Skeletal muscle satellite cell (primary cell): ENCODE measurements around the gene PTPN1.

Experiments
- H3K27me3 ChIP-seq: 2 replicates; pipeline ENCODE4 v1.7.0; 2013; ENCODE audit warnings: low read length; ENCODE audit not compliant: control insufficient read depth, insufficient read depth
- H3K36me3 ChIP-seq: 2 replicates; pipeline ENCODE4 v1.7.0; 2013; ENCODE audit warnings: mild to moderate bottlenecking, control low read depth, low read length; ENCODE audit not compliant: insufficient read depth
- H3K4me1 ChIP-seq: 2 replicates; pipeline ENCODE4 v1.7.0; 2013; ENCODE audit warnings: low read length; ENCODE audit not compliant: control insufficient read depth, insufficient read depth
- H3K4me2 ChIP-seq: 2 replicates; pipeline ENCODE4 v1.7.0; 2013; ENCODE audit warnings: mild to moderate bottlenecking, low read length
- H3K4me3 ChIP-seq: 2 replicates; pipeline ENCODE4 v1.7.0; 2013; ENCODE audit warnings: low read length
- H3K9ac ChIP-seq: 2 replicates; pipeline ENCODE4 v1.7.0; 2013; ENCODE audit warnings: mild to moderate bottlenecking, low read depth, low read length, moderate library complexity
- H3K9me3 ChIP-seq: replicated peaks from 2 replicates; pipeline ENCODE4 v1.7.0; 2013; ENCODE audit warnings: mild to moderate bottlenecking, control low read depth, low read length

PTPN1 gene

GRCh38 chr20:50621068-50621665, 111.0 kb downstream of the PTPN1 start:
- H3K4me1 ChIP-seq: no peaks in the 10 kb centered on the region
- no peak overlapping the region for H3K4me2 ChIP-seq
- H3K36me3 ChIP-seq: no peaks in the 10 kb centered on the region
- H3K27me3 ChIP-seq: peaks cover 14% of the 10 kb centered on the region
- peaks cover 8% of the 10 kb centered on the region for H3K9me3 ChIP-seq
- no peak overlapping the region for H3K4me3 ChIP-seq
- no peak overlapping the region for H3K9ac ChIP-seq

GRCh38 chr20:50624351-50625016, 114.3 kb downstream of the PTPN1 start:
- Histone ChIP-seq H3K4me2 (no peak overlapping the region), H3K4me1 (no peaks in the 10 kb centered on the region), H3K36me3 (no peaks in the 10 kb centered on the region), H3K9me3 (peaks cover 8% of the 10 kb centered on the region), H3K9ac (no peak overlapping the region), H3K27me3 (peaks cover 27% of the 10 kb centered on the region), H3K4me3 (no peak overlapping the region)

- H3K36me3 ChIP-seq: no peaks in the 10 kb centered on the region
- H3K4me3 ChIP-seq: no peak overlapping the region
- peaks cover 36% of the 10 kb centered on the region for H3K27me3 ChIP-seq
- no peaks in the 10 kb centered on the region for H3K4me1 ChIP-seq
- H3K4me2 ChIP-seq: no peak overlapping the region
- H3K9me3 ChIP-seq: peaks cover 3% of the 10 kb centered on the region
- H3K9ac ChIP-seq: no peak overlapping the region
These were observed 115.9 kb downstream of the PTPN1 start for GRCh38 chr20:50625986-50626677.

- no peak overlapping the region for H3K4me3 ChIP-seq
- no peak overlapping the region for H3K4me2 ChIP-seq
- no peaks in the 10 kb centered on the region for H3K36me3 ChIP-seq
- no peaks in the 10 kb centered on the region for H3K4me1 ChIP-seq
- peaks cover 40% of the 10 kb centered on the region for H3K27me3 ChIP-seq
- no peak overlapping the region for H3K9ac ChIP-seq
- no peaks in the 10 kb centered on the region for H3K9me3 ChIP-seq
These were observed 117.6 kb downstream of the PTPN1 start for GRCh38 chr20:50627747-50628146.

- H3K9ac ChIP-seq: no peak overlapping the region
- no peak overlapping the region for H3K4me2 ChIP-seq
- peaks cover 43% of the 10 kb centered on the region for H3K27me3 ChIP-seq
- no peaks in the 10 kb centered on the region for H3K4me1 ChIP-seq
- H3K9me3 ChIP-seq: no peaks in the 10 kb centered on the region
- H3K4me3 ChIP-seq: no peak overlapping the region
- no peaks in the 10 kb centered on the region for H3K36me3 ChIP-seq
These were observed 118.1 kb downstream of the PTPN1 start for GRCh38 chr20:50628332-50628731.

GRCh38 chr20:50628853-50629669, 118.9 kb downstream of the PTPN1 start:
- no peak overlapping the region for H3K4me3 ChIP-seq
- peaks cover 48% of the 10 kb centered on the region for H3K27me3 ChIP-seq
- H3K36me3 ChIP-seq: no peaks in the 10 kb centered on the region
- H3K9ac ChIP-seq: no peak overlapping the region
- no peaks in the 10 kb centered on the region for H3K4me1 ChIP-seq
- no peaks in the 10 kb centered on the region for H3K9me3 ChIP-seq
- H3K4me2 ChIP-seq: no peak overlapping the region

- H3K4me1 ChIP-seq: no peaks in the 10 kb centered on the region
- no peak overlapping the region for H3K4me3 ChIP-seq
- no peaks in the 10 kb centered on the region for H3K9me3 ChIP-seq
- H3K27me3 ChIP-seq: peaks cover 53% of the 10 kb centered on the region
- H3K9ac ChIP-seq: no peak overlapping the region
- no peaks in the 10 kb centered on the region for H3K36me3 ChIP-seq
- H3K4me2 ChIP-seq: no peak overlapping the region
These were observed 119.5 kb downstream of the PTPN1 start for GRCh38 chr20:50629670-50630045.

GRCh38 chr20:50630578-50631263, 120.5 kb downstream of the PTPN1 start:
- no peaks in the 10 kb centered on the region for H3K4me1 ChIP-seq

GRCh38 chr20:50632236-50632635, 122.1 kb downstream of the PTPN1 start:
- H3K9me3 ChIP-seq: no peaks in the 10 kb centered on the region
- no peak overlapping the region for H3K4me3 ChIP-seq
- no peak overlapping the region for H3K9ac ChIP-seq
- no peak overlapping the region for H3K4me2 ChIP-seq
- peaks cover 61% of the 10 kb centered on the region for H3K27me3 ChIP-seq
- no peaks in the 10 kb centered on the region for H3K4me1 ChIP-seq
- no peaks in the 10 kb centered on the region for H3K36me3 ChIP-seq

More at GRCh38 chr20:50630578-50631263, 120.5 kb downstream of the PTPN1 start:
- H3K4me2 ChIP-seq: no peak overlapping the region
- H3K27me3 ChIP-seq: peaks cover 60% of the 10 kb centered on the region
- H3K36me3 ChIP-seq: no peaks in the 10 kb centered on the region
- H3K9me3 ChIP-seq: no peaks in the 10 kb centered on the region
- no peak overlapping the region for H3K9ac ChIP-seq
- H3K4me3 ChIP-seq: no peak overlapping the region

GRCh38 chr20:50632701-50633100, 122.5 kb downstream of the PTPN1 start:
- Histone ChIP-seq H3K36me3 (no peaks in the 10 kb centered on the region), H3K4me1 (no peaks in the 10 kb centered on the region), H3K27me3 (peaks cover 61% of the 10 kb centered on the region), H3K9me3 (no peaks in the 10 kb centered on the region), H3K4me2 (no peak overlapping the region), H3K9ac (no peak overlapping the region), H3K4me3 (no peak overlapping the region)

- peaks cover 54% of the 10 kb centered on the region for H3K27me3 ChIP-seq
- H3K9ac ChIP-seq: no peak overlapping the region
- H3K4me3 ChIP-seq: no peak overlapping the region
- H3K9me3 ChIP-seq: no peaks in the 10 kb centered on the region
- no peaks in the 10 kb centered on the region for H3K4me1 ChIP-seq
- H3K36me3 ChIP-seq: no peaks in the 10 kb centered on the region
- H3K4me2 ChIP-seq: no peak overlapping the region
These were observed 123.2 kb downstream of the PTPN1 start for GRCh38 chr20:50633361-50633760.
